Measurements from ENCODE around the gene DNM1.
"Not testable (repeated sequence)": the region's sequence is repeated elsewhere in the genome, so short reads cannot be mapped to it uniquely, and the experiment has no call there.

Gene DNM1

DNA sequence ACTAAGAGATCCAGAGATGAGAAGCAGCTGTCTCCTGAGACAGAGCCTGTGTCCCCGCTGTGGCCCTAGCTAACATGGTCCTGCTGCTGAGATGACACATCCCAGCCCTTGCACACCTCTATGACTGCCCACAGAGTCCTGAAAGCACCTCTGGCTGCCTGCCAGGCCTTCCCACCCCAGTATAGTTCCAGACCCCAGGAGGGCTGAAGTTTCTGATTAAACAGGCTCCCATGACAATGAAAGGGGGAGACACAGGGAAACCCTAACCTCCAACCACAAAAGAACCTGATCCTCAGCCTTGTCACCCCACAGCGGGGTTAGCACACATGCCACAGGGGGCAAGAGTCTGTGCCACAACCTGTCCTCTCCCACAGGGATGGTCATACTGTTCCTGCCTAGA lies 27.5 kb upstream of the DNM1 start:
- no peak overlapping the region for H3K4me3 ChIP-seq
- TF ChIP-seq, protein P1, sequence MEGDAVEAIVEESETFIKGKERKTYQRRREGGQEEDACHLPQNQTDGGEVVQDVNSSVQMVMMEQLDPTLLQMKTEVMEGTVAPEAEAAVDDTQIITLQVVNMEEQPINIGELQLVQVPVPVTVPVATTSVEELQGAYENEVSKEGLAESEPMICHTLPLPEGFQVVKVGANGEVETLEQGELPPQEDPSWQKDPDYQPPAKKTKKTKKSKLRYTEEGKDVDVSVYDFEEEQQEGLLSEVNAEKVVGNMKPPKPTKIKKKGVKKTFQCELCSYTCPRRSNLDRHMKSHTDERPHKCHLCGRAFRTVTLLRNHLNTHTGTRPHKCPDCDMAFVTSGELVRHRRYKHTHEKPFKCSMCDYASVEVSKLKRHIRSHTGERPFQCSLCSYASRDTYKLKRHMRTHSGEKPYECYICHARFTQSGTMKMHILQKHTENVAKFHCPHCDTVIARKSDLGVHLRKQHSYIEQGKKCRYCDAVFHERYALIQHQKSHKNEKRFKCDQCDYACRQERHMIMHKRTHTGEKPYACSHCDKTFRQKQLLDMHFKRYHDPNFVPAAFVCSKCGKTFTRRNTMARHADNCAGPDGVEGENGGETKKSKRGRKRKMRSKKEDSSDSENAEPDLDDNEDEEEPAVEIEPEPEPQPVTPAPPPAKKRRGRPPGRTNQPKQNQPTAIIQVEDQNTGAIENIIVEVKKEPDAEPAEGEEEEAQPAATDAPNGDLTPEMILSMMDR (IDR thresholded peaks at IDR 0.05), result no peak
- DNase-seq (ENCODE audit: low spot score), result no peak
- no peak overlapping the region for H3K27ac ChIP-seq

DNA sequence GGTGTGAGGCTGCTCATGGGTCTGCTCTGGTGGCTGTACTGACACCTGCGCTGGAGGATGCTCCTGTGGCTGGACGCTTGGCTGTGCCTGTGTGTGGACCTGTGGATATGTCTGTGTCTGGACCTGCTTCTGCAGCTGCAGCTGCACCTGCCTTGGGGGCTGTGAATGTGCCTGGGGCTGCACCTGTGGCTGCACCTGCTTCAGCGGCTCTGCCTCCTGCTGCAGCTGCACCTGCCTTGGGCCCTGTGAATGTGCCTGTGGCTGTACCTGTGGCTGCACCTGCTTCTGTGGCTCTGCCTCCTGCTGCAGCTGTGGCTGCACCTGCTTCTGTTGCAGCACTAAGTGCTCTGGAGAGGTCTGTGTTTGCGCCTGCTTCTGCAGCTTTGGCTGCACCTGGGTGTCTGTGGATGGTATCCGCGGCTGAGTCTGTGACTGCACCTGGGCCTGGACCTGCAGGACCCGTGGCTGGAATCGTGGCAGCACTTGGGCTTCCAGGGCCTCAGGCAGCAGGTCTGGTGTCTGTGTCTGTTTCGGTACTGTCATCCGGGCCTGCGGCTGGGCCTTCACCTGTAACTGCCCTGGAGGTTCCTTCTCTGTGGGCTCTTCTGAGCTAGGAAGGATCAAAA lies 24.3 kb upstream of the DNM1 start:
- Histone ChIP-seq H3K4me3 (no peak overlapping the region), H3K27ac (no peak overlapping the region)
- TF ChIP-seq, protein P1 (IDR thresholded peaks at IDR 0.05), result no peak
- DNase-seq (ENCODE audit: low spot score), result no peak

DNA sequence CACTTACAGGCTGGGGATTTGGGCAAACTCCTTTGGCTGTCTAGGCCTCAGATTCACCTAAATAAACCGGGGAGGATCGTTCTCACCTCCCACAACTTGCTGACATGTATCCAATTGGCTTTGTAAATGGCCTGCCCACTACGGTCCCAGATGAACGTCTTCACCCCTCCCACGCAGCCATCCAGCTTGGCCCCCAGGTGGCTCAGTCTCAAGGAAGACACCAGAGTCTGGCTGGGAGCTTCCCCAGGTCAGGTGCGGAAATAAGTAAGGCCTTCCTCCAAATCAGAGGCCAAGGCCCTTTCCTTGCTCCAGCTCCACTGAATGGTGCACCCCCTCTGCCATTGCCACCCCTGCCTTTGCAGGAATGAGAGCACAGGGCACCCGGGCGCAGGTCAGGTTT lies 23.2 kb upstream of the DNM1 start:
- TF ChIP-seq, protein P1 (IDR thresholded peaks at IDR 0.05), result no peak
- no peak overlapping the region for H3K27ac ChIP-seq
- no peak overlapping the region for H3K4me3 ChIP-seq
- DNase-seq (ENCODE audit: low spot score), result no peak

DNA sequence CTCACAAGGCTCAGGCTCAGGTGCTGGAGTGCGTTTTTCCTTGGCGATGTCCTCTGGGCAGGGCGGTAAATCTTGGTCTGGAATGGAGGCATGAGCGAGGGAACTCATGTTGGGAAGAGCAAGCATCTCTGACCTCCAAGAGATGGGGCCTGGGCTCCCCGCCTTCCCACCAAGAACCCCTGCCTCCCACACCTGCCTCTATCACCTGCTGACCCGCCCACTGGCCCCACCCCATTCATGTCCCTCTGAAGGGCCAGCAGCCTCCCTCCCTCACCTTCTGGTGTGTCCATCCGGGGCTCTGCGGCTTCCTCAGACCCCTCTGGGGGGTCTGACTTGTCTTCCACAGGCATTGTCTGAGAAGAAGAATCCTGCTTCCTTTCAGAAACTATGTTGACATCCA lies 22.7 kb upstream of the DNM1 start:
- Histone ChIP-seq H3K4me3 (no peak overlapping the region), H3K27ac (no peak overlapping the region)
- no peak for DNase-seq (ENCODE audit: low spot score)
- TF ChIP-seq, protein P1 (IDR thresholded peaks at IDR 0.05), result no peak

DNA sequence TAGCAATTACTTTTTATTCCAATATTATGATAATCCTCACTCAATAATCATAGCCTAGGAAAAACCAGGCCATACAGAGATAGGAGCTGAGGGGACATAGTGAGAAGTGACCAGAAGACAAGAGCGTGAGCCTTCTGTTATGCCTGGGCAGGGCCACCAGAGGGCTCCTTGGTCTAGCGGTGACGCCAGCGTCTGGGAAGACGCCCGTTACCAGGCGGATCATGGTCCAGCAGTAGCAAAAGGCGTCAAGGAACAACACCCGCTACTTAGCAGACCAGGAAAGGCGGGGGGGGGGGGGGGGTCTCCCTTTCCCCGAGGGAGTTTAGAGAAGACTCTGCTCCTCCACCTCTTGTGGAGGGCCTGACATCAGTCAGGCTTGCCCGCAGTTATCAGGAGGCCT lies 21.7 kb upstream of the DNM1 start:
- peak overlapping the region in 1 of 2 donors; percentile 32 for H3K27ac ChIP-seq
- not testable (repeated sequence) for H3K4me3 ChIP-seq
- DNase-seq (ENCODE audit: low spot score), result peak; percentile 73

DNA sequence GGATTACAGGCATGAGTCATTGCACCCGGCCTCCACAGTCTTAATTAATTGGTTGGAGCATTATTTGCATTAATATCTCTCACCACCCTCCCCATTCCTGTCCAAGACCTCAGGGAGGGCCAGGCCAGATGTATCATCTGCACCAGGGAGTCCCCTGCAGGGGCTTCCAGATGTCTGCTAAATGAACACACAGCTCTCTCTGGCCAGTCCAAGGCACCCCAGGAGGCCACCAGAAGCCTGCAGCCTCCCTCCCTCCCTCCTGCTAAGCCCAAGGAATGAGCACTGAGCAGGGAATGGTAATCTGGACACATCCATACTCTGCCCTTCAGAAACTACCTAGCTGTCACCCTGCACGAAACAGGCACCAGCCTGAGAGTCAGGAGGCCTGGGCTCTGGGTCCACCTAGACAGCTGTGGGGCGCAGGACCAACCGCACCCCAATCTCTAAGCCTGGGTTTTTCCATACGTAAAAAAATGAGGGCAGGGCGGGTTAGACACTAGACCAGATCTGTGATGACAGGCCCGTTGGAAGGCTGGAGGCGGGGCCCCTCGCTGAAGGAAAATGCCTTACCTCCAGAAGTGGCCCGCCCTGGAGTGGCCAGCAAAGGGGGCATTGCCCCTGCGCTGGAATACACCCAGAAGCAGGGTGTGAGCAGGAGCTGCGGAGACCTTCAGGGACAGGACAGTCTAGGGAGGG lies 20.1 kb upstream of the DNM1 start:
- no peak overlapping the region for H3K27ac ChIP-seq

DNA sequence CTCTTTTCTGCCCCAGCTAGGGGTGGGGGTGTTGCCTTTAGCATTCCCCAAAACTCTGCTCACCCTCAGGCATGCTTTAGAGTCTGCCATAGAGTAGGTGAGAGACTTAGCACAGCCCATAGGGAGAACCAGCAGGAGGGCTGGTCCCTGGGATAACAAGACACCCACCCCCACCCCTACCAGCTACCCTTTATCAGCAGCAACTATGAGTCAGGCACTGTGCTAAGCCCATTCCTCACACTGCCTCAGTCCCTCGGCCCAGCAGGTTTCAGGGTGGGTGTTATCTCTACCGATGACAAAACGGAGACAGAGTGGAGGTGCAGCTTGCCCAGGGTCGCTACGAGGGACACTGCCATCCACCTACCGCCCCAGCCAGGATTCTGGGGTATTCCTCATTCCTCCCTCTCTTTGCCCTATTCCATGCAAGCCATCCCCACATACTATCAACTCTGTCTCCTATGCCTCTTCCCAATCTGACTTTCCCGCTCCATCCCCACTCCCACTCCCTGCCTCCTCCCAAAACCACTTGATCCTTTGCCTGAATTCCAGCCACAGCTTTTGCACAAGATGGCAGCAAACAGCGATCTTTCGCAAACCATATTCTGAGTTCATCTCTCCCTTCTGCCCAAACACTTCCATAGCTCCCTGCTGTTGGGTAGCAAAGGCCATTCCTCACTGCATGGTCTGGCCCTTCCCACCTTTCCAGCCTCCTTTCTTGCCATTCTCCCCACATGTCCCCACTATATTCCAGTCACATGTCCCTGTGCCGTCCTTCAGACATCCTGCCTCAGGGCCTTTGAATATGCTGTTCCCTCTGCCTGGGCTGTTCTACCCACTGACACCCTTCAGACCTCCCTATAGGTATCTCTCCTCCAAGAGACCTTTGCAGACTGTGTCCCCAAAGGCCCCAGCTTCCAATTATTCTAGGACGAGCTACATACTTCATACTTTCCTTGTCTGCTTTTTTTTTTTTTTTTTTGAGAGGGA lies 16.9 kb upstream of the DNM1 start:
- no peak overlapping the region for H3K4me3 ChIP-seq
- H3K27ac ChIP-seq, result no peak overlapping the region
- DNase-seq (ENCODE audit: low spot score), result no peak
- TF ChIP-seq, protein P1 (IDR thresholded peaks at IDR 0.05), result no peak

More for the DNA sequence above, 20.1 kb upstream of the DNM1 start:
- peak; percentile 61 for DNase-seq (ENCODE audit: low spot score)
- H3K4me3 ChIP-seq, result no peak overlapping the region
- TF ChIP-seq, protein P1 (IDR thresholded peaks at IDR 0.05), result no peak

Data from coronary artery (tissue), 2 donors.